Heart right ventricle (tissue), 16 donors: ENCODE data around the gene LSAMP. TPM values are rescaled to one million over a fixed set of nuclear protein-coding genes. Genes with fewer than 3 reads are reported as not detected.
A peak's percentile ranks its signal among the peaks of the same experiment; 100 is the strongest.

Experiments
- ATAC-seq, 8 donors: fragments of 200-7000 bp; cut with Tn5 transposase; one replicate each; pipeline ENCODE4 v1.9.1; 2020; ENCODE audit warnings: mild to moderate bottlenecking in 8 of 8, moderate library complexity in 8 of 8, moderate number of reproducible peaks in 1 of 8
- DNase-seq, 2 donors: peaks; one replicate each; pipeline ENCODE4 v3.0.0-alpha.2; 2020
- H3K27ac ChIP-seq, 10 donors: fragments of 200-600 bp; sonication (generic) in 2 of 10; one replicate each; pipeline versions ENCODE4 v1.5.0 to v1.8.0; 2020 to 2022; ENCODE audit warnings: mild to moderate bottlenecking in 3 of 10
- H3K27me3 ChIP-seq, 7 donors: fragments of 200-600 bp; one replicate each; pipeline ENCODE4 v1.8.0; 2021 to 2022; ENCODE audit warnings: mild to moderate bottlenecking in 2 of 7
- H3K36me3 ChIP-seq, 9 donors: fragments of 200-600 bp; sonication (generic) in 1 of 9; one replicate each; pipeline versions ENCODE4 v1.5.0 to v1.8.0; 2020 to 2022; ENCODE audit warnings: mild to moderate bottlenecking in 2 of 9
- H3K4me1 ChIP-seq, 9 donors: fragments of 200-600 bp; sonication (generic) in 1 of 9; one replicate each; pipeline versions ENCODE4 v1.5.0 to v1.8.0; 2020 to 2022; ENCODE audit warnings: mild to moderate bottlenecking in 4 of 9
- H3K4me3 ChIP-seq, 10 donors: fragments of 200-600 bp; sonication (generic) in 2 of 10; one replicate each; pipeline versions ENCODE4 v1.5.0 to v1.8.0; 2020 to 2022; ENCODE audit warnings: mild to moderate bottlenecking in 7 of 10, moderate library complexity in 2 of 10
- H3K9me3 ChIP-seq, 11 donors: fragments of 200-600 bp in 10 of 11; sonication (generic) in 2 of 11; one replicate each; pipeline versions ENCODE4 v1.5.0 to v1.8.0; 2013 to 2022; ENCODE audit warnings: mild to moderate bottlenecking in 2 of 11, control low read depth in 1 of 11, moderate library complexity in 1 of 11
- WGBS, 2 donors: extraction: QIAGEN DNeasy Blood & Tissue Kit; methylation state at CpG; one replicate each; pipeline ENCODE4 v1.1.7; 2013; ENCODE audit warnings: inconsistent platforms in 1 of 2; 5-methylcytosine and 5-hydroxymethylcytosine counted together
- intact Hi-C, 10 donors: fragments of 100-400 bp; cut with DNase I; formaldehyde crosslinking; loops; one replicate each; pipeline versions ENCODE4 v1.11.1 to v1.14.2; 2022
- polyA plus RNA-seq, 2 donors: library from polyadenylated mRNA; stranded (reverse); fragments of 200-250 nt; gene quantifications; one replicate each; pipeline ENCODE4 v1.2.3, GENCODE V29; 2013
- total RNA-seq, 10 donors: library from RNA; stranded (reverse); fragmentation: NEBNext Ultra II Directional in 3 of 10; extraction: Animal tissue kit (Norgen Biotek cat#: 25700) in 3 of 10; gene quantifications; one replicate each; pipeline versions ENCODE4 v1.2.1 to v1.2.4, GENCODE V29; 2021 to 2023
- TF ChIP-seq, protein P1 (sequence below), 9 donors: fragments of 200-600 bp; sonication (generic) in 2 of 9; IDR thresholded peaks; one replicate each; pipeline versions ENCODE4 v1.5.0 to v1.8.0; 2021 to 2022; ENCODE audit warnings: antibody characterized with exemption in 9 of 9, mild to moderate bottlenecking in 5 of 9, moderate library complexity in 1 of 9
- donor health status: Arrhythmogenic right ventricular cardiomyopathy.
- donor health status: ischemic (EF 13 %, LVEDD 7.1; RV severe dilation, severe dysfunction).
- donor health status: healthy with polysubstance abuse.
- donor health status: DM: no; HTN: yes; CAD: no.
- donor health status: DM: no; HTN: no; CAD: no.
- donor health status: ischemic (EF 25% LVEDD 6.9; RV normal size, moderate dysfunction).
- donor health status: ischemic (EF 25% LVEDD 5.7; RV mildly dilated, moderate dysfunction).
- donor health status: healthy.
- donor health status: DM: yes; HTN: yes; CAD: no.
- donor health status: Ischemic cardiomyopathy.
- donor health status: ischemic (EF 35%, LVEDD 5.7; RV mildly dilated, moderate dysfunction).
- donor health status: nonischemic (EF 11% LVEDD 7.7; RV severe dilation, severe dysfunction).
- donor health status: DM: yes; HTN: yes; CAD: no.
- donor health status: PGD.
- donor health status: ischemic (EF 29% LVEDD 5.4; RV normal size, mild dysfunction).
- donor health status: nonischemic (EF 23%, LVEDD 6.1; RV moderate dilation, normal function).

The LSAMP gene
- total and polyA plus RNA-seq, 12 donors = 0.51 to 9.0 (median 5.4) TPM

DNA sequence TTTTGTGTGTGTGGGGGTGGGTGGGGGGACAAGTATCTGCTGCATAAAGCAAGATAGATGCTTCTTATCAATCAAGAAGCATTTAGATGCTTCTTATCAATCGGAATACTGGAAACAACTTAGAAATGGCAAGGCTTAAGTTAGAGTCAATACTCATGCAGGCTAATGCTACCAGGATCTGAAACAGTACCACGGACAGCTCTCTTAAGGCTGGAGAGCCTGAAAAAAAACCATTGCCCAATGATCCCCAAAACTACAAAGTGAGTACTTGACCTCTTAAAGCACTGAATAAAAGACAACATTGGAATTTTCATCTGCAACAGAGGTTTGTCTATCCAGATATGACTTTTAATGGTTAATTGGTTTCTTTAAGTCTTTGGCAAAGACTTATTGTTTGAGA lies 559.7 kb downstream of the LSAMP start:
- Histone ChIP-seq H3K4me3 (no peak overlapping the region), H3K9me3 (no peaks in the 10 kb centered on the region), H3K27ac (no peak overlapping the region), H3K36me3 (no peaks in the 10 kb centered on the region), H3K4me1 (no peaks in the 10 kb centered on the region), H3K27me3 (no peaks in the 10 kb centered on the region)
- no peak for DNase-seq
- WGBS, 2 donors = 64 to 69% methylated on average over 2 of the region's 2 CpGs
- ATAC-seq = no peak
- intact Hi-C loops = no loop called here
- TF ChIP-seq, protein P1, sequence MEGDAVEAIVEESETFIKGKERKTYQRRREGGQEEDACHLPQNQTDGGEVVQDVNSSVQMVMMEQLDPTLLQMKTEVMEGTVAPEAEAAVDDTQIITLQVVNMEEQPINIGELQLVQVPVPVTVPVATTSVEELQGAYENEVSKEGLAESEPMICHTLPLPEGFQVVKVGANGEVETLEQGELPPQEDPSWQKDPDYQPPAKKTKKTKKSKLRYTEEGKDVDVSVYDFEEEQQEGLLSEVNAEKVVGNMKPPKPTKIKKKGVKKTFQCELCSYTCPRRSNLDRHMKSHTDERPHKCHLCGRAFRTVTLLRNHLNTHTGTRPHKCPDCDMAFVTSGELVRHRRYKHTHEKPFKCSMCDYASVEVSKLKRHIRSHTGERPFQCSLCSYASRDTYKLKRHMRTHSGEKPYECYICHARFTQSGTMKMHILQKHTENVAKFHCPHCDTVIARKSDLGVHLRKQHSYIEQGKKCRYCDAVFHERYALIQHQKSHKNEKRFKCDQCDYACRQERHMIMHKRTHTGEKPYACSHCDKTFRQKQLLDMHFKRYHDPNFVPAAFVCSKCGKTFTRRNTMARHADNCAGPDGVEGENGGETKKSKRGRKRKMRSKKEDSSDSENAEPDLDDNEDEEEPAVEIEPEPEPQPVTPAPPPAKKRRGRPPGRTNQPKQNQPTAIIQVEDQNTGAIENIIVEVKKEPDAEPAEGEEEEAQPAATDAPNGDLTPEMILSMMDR (IDR thresholded peaks at IDR 0.05) = no peak

DNA sequence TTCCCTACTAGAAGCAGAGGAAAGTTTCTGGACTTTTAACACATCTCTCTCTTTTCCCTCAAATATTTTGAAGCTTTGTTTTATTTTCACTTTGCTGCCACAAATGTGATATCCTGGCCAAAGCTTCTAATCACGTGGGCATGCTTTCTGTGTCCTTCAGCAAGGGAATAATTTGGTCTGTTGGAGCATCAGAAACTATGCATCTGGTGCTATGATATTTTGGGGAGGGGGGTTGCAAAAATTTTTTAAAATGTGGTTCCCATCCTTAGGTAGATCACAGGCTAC lies 567.7 kb downstream of the LSAMP start:
- Histone ChIP-seq H3K27me3 (no peaks in the 10 kb centered on the region), H3K9me3 (no peaks in the 10 kb centered on the region)

DNA sequence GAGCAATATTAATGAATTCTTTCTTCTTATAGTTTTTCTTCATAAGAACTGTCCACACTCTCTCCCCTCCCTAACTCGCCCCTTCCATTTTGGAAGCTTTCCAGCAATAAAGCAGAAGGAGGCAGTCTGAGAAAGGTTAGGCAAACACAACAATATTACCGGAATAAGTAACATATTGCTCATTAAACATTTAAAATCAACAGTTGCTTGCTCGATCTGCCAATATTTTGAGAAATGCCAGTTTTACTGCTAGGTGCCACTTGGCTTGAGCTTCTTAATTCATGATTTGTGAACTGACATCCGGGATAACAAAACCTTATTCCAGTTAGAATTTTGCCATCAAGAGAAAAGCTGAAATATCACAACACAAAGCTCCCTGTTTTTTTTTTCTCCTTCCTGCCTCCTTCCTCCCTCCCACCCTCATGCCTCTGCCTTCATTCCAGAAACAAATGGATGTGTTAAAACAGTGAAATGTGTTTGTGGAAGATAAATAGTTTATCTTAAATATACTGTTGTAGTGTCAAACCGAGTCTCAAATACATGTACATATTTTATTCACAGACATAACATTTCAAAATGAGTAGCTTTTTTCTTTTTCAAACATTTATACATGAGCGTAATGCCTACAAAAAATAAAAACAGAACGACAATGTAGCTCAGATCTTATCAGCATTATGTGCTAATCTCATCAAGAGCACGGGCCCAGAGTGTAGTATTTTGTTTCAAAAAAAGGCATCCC lies 568.2 kb downstream of the LSAMP start:
- peak overlapping the region in 1 of 10 donors; percentile 2 for H3K27ac ChIP-seq
- no peaks in the 10 kb centered on the region for H3K36me3 ChIP-seq
- 19 to 28% methylated on average over 8 of the region's 8 CpGs for WGBS, 2 donors
- H3K27me3 ChIP-seq = no peaks in the 10 kb centered on the region
- no peak for ATAC-seq
- no peak for DNase-seq
- TF ChIP-seq, protein P1 (IDR thresholded peaks at IDR 0.05) = no peak
- H3K4me3 ChIP-seq = peak overlapping the region in 7 of 10 donors; percentile 3 to 35 (median 30)
- peaks cover 0 to 8% (median 0%) of the 10 kb centered on the region in 9 donors for H3K4me1 ChIP-seq
- H3K9me3 ChIP-seq = no peaks in the 10 kb centered on the region
- intact Hi-C loops = no loop called here

More for the DNA sequence above, 567.7 kb downstream of the LSAMP start:
- 25 to 36% methylated on average over 1 of the region's 1 CpG for WGBS, 2 donors
- peak overlapping the region in 1 of 10 donors; percentile 2 for H3K27ac ChIP-seq
- peak overlapping the region in 7 of 10 donors; percentile 3 to 35 (median 30) for H3K4me3 ChIP-seq
- DNase-seq (no peak), ATAC-seq (no peak)
- TF ChIP-seq, protein P1 (IDR thresholded peaks at IDR 0.05) = no peak
- peaks cover 0 to 8% (median 0%) of the 10 kb centered on the region in 9 donors for H3K4me1 ChIP-seq
- H3K36me3 ChIP-seq = no peaks in the 10 kb centered on the region
- intact Hi-C loops = no loop called here

DNA sequence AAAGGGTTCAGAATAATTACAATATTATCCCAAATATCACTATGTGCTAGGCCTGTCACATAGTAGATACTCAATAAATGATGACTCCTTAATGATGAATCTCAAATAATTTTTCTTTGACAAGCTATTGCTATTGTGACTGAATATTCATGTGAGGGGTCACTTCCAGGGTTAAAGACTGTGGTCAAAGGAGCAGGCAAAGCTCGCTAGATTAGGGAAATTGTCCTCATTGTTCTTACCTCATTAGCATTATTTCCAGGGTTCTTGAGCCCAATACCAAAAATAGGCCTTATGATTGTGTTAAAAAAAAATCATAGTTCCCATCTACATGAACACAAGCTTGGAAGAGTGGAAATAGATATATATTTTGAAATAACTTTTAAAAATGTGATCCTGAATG lies 569.8 kb downstream of the LSAMP start:
- 67 to 74% methylated on average over 1 of the region's 1 CpG for WGBS, 2 donors
- H3K36me3 ChIP-seq = no peaks in the 10 kb centered on the region
- ATAC-seq = no peak

More for the DNA sequence above, 569.8 kb downstream of the LSAMP start:
- Histone ChIP-seq H3K9me3 (no peaks in the 10 kb centered on the region), H3K4me1 (peaks cover 0 to 8% (median 0%) of the 10 kb centered on the region in 9 donors), H3K27me3 (no peaks in the 10 kb centered on the region), H3K4me3 (no peak overlapping the region), H3K27ac (no peak overlapping the region)
- intact Hi-C loops = no loop called here
- no peak for DNase-seq
- TF ChIP-seq, protein P1 (IDR thresholded peaks at IDR 0.05) = no peak
